HCT116 (cell line): ENCODE results near the gene KCTD4.

Experiments
- CEBPB ChIP-seq: IDR thresholded peaks from 2 replicates; pipeline ENCODE4 v1.6.1; 2012; ENCODE audit warnings: low read depth
- EZH2 ChIP-seq: fragments of 200-600 bp; sonication (generic); IDR thresholded peaks from 2 replicates; pipeline ENCODE4 v1.6.1; 2017; ENCODE audit warnings: antibody characterized with exemption, mixed run types
- EZH2phosphoT487 ChIP-seq: fragments of 200-600 bp; IDR thresholded peaks from 2 replicates; pipeline ENCODE4 v1.6.1; 2018; ENCODE audit warnings: antibody characterized with exemption, borderline replicate concordance
- JUND ChIP-seq: IDR thresholded peaks from 2 replicates; pipeline ENCODE4 v1.6.1; 2012
- POLR2A ChIP-seq: IDR thresholded peaks from 2 replicates; pipeline ENCODE4 v1.7.0; 2011; ENCODE audit warnings: borderline replicate concordance; ENCODE audit not compliant: insufficient read depth, insufficient read length; ENCODE audit errors: extremely low read depth
- POLR2AphosphoS5 ChIP-seq: IDR thresholded peaks from 2 replicates; pipeline ENCODE4 v1.6.1; 2011; ENCODE audit warnings: mild to moderate bottlenecking, low read depth, low read length, moderate library complexity
- SRF ChIP-seq: IDR thresholded peaks from 2 replicates; pipeline ENCODE4 v1.6.1; 2012; ENCODE audit warnings: low read depth
- ZFX ChIP-seq: fragments of 450-650 bp; IDR thresholded peaks from 2 replicates; pipeline ENCODE4 v1.6.1; 2017
- TF ChIP-seq, protein P1 (sequence below), 3 experiments: fragments of 200-600 bp in 1 of 3; sonication (generic) in 1 of 3; IDR thresholded peaks in 2 of 3; conservative IDR thresholded peaks in 1 of 3; 2 replicates each; pipeline ENCODE4 v1.5.1; 2012 to 2017; ENCODE audit warnings: low read depth in 2 of 3, low read length in 2 of 3, antibody characterized with exemption in 1 of 3, borderline replicate concordance in 1 of 3, control low read depth in 1 of 3, mild to moderate bottlenecking in 1 of 3, mixed read lengths in 1 of 3, mixed run types in 1 of 3, moderate library complexity in 1 of 3; ENCODE audit not compliant: insufficient read depth in 1 of 3
- TF ChIP-seq, protein P2 (sequence below): IDR thresholded peaks from 2 replicates; pipeline ENCODE4 v1.6.1; 2011; ENCODE audit warnings: mild to moderate bottlenecking, low read length, moderate library complexity; ENCODE audit not compliant: insufficient replicate concordance; ENCODE audit errors: extremely low read depth

DNA sequence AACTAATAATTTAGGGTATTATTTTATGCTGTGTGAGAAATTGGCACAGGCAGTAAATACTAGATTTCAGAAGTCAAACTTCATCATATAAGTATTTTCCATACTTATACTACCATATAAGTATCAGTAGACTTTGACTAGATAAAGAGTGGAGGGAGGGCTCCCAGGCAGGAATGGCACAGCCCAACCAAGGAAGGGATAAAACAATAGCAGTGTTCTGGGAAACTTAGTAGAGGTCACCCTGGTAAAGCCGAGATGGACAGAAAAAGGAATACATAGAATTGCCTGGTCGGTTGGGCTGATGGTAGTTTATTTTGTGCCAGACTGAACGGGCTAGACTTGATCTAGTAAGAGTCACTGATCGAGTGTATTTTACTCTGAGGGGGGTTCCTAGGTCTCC lies 19.6 kb upstream of the KCTD4 start:
- no peak for TF ChIP-seq JUND
- TF ChIP-seq, protein P1, sequence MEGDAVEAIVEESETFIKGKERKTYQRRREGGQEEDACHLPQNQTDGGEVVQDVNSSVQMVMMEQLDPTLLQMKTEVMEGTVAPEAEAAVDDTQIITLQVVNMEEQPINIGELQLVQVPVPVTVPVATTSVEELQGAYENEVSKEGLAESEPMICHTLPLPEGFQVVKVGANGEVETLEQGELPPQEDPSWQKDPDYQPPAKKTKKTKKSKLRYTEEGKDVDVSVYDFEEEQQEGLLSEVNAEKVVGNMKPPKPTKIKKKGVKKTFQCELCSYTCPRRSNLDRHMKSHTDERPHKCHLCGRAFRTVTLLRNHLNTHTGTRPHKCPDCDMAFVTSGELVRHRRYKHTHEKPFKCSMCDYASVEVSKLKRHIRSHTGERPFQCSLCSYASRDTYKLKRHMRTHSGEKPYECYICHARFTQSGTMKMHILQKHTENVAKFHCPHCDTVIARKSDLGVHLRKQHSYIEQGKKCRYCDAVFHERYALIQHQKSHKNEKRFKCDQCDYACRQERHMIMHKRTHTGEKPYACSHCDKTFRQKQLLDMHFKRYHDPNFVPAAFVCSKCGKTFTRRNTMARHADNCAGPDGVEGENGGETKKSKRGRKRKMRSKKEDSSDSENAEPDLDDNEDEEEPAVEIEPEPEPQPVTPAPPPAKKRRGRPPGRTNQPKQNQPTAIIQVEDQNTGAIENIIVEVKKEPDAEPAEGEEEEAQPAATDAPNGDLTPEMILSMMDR (IDR thresholded peaks at IDR 0.05 in 2 of 3, conservative IDR thresholded peaks at IDR 0.05 in 1 of 3; ENCODE audit: borderline replicate concordance in 1 of 3, insufficient read depth in 1 of 3, low read depth in 2 of 3, low read length in 2 of 3): no peak
- no peak for TF ChIP-seq EZH2phosphoT487
- no peak for TF ChIP-seq CEBPB
- no peak for TF ChIP-seq POLR2AphosphoS5
- no peak for TF ChIP-seq EZH2
- TF ChIP-seq SRF: no peak
- TF ChIP-seq, protein P2, sequence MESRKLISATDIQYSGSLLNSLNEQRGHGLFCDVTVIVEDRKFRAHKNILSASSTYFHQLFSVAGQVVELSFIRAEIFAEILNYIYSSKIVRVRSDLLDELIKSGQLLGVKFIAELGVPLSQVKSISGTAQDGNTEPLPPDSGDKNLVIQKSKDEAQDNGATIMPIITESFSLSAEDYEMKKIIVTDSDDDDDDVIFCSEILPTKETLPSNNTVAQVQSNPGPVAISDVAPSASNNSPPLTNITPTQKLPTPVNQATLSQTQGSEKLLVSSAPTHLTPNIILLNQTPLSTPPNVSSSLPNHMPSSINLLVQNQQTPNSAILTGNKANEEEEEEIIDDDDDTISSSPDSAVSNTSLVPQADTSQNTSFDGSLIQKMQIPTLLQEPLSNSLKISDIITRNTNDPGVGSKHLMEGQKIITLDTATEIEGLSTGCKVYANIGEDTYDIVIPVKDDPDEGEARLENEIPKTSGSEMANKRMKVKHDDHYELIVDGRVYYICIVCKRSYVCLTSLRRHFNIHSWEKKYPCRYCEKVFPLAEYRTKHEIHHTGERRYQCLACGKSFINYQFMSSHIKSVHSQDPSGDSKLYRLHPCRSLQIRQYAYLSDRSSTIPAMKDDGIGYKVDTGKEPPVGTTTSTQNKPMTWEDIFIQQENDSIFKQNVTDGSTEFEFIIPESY: no peak
- no peak for TF ChIP-seq ZFX
- no peak for TF ChIP-seq POLR2A
